Activated CD8-positive, alpha-beta memory T cell treated with anti-CD3 and anti-CD28 coated beads for 24 hours (primary cell): Measurements from ENCODE around the gene BMPER.

Experiments
- DNase-seq: peaks from one replicate; pipeline ENCODE4 v3.0.0-alpha.2; 2020

Gene BMPER

DNA sequence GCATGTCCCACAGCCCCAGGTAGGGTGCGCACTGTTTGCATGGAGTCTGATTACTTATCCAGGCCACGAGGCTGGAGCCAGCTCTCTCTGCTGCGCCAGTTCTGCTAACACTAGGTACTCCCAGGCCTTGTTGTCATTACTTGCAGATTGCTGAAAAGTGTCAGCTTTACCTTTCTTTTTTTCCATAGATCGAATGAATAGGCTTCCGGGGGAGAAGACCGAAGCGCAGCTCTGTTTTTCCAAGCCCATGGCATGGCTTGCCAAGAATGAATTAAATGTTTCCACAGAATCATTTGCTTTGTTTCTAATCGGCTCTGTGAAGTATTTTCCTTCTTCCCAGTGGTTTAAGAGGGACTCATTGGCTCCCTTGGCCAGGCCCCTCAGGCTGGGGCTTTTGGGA is 285.8 kb downstream of the BMPER start:
- DNase-seq: no peak

DNA sequence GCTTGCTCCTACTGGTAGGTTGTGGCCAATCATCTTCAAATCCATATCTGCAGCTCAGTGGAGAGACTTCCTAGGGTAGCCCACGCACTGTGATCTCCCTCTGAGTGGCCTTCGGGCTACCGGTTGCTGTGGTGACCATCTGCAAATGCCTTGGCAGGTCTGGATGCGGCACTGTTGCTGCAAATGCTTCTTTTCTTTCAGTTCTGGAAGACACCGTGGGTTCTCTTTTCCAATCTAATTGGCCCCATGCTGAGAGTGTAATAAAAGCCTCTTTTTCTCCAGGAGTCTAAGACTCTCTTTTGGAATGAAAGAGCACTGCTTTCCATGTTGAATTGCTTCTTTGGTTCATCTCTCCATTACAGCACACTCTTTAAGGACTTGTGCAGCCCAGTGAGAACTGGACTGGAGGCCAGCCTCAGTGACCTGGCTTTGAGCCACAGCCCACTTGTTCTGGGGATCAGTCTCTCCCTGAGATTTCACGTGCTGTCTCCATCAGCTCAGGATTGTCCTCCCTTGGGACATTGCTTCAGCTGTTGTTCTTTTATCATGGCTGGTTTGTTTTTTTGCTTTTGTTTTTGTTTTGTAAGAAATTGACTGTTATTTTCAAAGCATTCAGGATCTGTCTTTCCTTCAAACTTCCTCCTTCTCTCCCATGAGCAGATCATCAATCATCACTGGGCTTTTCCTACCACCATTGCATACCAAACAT is 286.6 kb downstream of the BMPER start:
- no peak for DNase-seq

DNA sequence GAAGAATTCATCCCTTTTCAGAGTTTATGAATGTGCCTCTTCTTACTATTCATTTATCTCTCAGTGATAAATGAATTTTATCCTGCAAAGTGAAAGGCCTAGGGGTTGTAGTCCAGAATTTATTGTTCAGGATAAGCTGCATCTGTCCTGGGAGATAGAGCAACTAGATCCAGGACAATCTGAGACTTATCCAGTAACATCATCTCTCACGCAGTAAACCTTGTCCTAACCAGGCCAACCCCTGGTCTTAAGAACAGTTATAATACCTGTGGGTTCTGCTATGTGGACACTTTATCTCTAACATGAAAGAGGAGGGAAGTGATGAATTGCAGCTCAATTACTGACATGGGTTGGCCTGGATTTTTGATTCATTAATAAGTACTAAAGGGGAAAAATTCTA is 287.6 kb downstream of the BMPER start:
- DNase-seq: no peak

DNA sequence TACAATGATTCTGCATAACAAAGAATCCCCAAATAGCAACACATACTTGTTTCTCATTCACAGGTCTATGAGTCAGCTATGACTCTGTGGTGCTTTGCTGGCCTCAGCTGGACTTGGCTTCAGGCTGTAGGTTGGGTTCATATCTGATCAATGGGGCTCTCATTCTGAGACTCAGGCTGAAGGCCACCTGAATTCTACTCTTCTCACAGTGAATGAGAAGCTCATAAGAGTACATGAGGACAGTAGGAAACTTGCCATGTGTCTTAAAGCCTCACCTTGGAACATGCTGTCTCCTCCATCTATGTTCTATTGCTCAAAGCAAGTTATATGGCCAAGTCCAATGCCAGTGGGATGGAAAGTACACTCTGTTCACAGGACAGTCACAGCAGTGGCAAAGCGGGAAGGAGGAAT is 292.9 kb downstream of the BMPER start:
- DNase-seq: no peak
